Hepatocyte (in vitro differentiated cells): ENCODE data around the gene NXNL1. TPM values are rescaled to one million over a fixed set of nuclear protein-coding genes. Genes with fewer than 3 reads are reported as not detected.

Source experiments
- DNase-seq: peaks from one replicate; pipeline ENCODE4 v3.0.0-alpha.2; 2016; ENCODE audit warnings: low spot score
- H2AFZ ChIP-seq: fragments of 200-600 bp; sonication (generic); 2 replicates; pipeline ENCODE4 v1.6.0; 2016; ENCODE audit warnings: antibody characterized with exemption, mild to moderate bottlenecking
- H3K27ac ChIP-seq: fragments of 200-600 bp; sonication (generic); 2 replicates; pipeline ENCODE4 v1.5.1; 2016; ENCODE audit warnings: mild to moderate bottlenecking
- H3K27me3 ChIP-seq: fragments of 200-600 bp; sonication (generic); 2 replicates; pipeline ENCODE4 v1.6.1; 2016
- H3K36me3 ChIP-seq: fragments of 200-600 bp; sonication (generic); replicated peaks from 2 replicates; pipeline ENCODE4 v1.5.1; 2016; ENCODE audit warnings: low read depth; ENCODE audit not compliant: insufficient read depth
- H3K4me1 ChIP-seq: fragments of 200-600 bp; sonication (generic); 2 replicates; pipeline ENCODE4 v1.5.1; 2016; ENCODE audit warnings: mild to moderate bottlenecking, moderate library complexity; ENCODE audit not compliant: insufficient read depth
- H3K4me2 ChIP-seq: fragments of 200-600 bp; sonication (generic); 2 replicates; pipeline ENCODE4 v1.6.0; 2016
- H3K4me3 ChIP-seq: fragments of 200-600 bp; sonication (generic); 2 replicates; pipeline ENCODE4 v1.5.1; 2016; ENCODE audit warnings: mild to moderate bottlenecking
- H3K79me2 ChIP-seq: fragments of 200-600 bp; sonication (generic); 2 replicates; pipeline ENCODE4 v1.6.0; 2017; ENCODE audit warnings: mild to moderate bottlenecking
- H3K9me2 ChIP-seq: fragments of 200-600 bp; sonication (generic); replicated peaks from 2 replicates; pipeline ENCODE4 v1.6.0; 2017; ENCODE audit warnings: mild to moderate bottlenecking; ENCODE audit not compliant: insufficient read depth
- H3K9me3 ChIP-seq: fragments of 200-600 bp; sonication (generic); 2 replicates; pipeline ENCODE4 v1.5.1; 2016; ENCODE audit warnings: low read depth, mild to moderate bottlenecking
- H4K20me1 ChIP-seq: fragments of 200-600 bp; sonication (generic); 2 replicates; pipeline ENCODE4 v1.6.0; 2016; ENCODE audit warnings: mild to moderate bottlenecking; ENCODE audit not compliant: insufficient read depth, poor library complexity, severe bottlenecking
- CTCF ChIP-seq: fragments of 200-600 bp; sonication (generic); IDR thresholded peaks from 2 replicates; pipeline ENCODE4 v1.5.1; 2016; ENCODE audit warnings: antibody characterized with exemption, mild to moderate bottlenecking; ENCODE audit not compliant: poor library complexity
- EZH2 ChIP-seq: fragments of 200-600 bp; sonication (generic); IDR thresholded peaks from 2 replicates; pipeline ENCODE4 v1.6.1; 2016; ENCODE audit warnings: antibody characterized with exemption, mild to moderate bottlenecking, borderline replicate concordance
- EZH2phosphoT487 ChIP-seq: fragments of 200-600 bp; sonication (generic); IDR thresholded peaks from one replicate; pipeline ENCODE4 v1.6.1; 2018; ENCODE audit warnings: antibody characterized with exemption, mild to moderate bottlenecking, low read depth, moderate library complexity; ENCODE audit not compliant: unreplicated experiment, severe bottlenecking
- WGBS: methylation state at CpG from one replicate; pipeline ENCODE4 v1.1.6; 2016; ENCODE audit warnings: low lambda C conversion rate; ENCODE audit errors: missing lambda C conversion rate; 5-methylcytosine and 5-hydroxymethylcytosine counted together
- polyA plus RNA-seq: library from polyadenylated mRNA; unstranded; fragments of >200 nt; fragmentation: Nextera tagmentation; extraction: Ambion mirVana; gene quantifications from 2 replicates; pipeline ENCODE4 v1.2.1, GENCODE V29; 2016
- total RNA-seq: library from RNA; depleted of rRNA; stranded (reverse); fragments of >200 nt; gene quantifications from 2 replicates; pipeline ENCODE4 v1.2.3, GENCODE V29; 2014

The NXNL1 gene
- total and polyA plus RNA-seq, 2 experiments from 2014 or later, result not detected

GRCh38 chr19:17483605-17484002, 22.9 kb upstream of the NXNL1 start:
- H4K20me1 ChIP-seq, result no peaks in the 10 kb centered on the region
- no peak for TF ChIP-seq EZH2
- no peak for TF ChIP-seq CTCF
- TF ChIP-seq EZH2phosphoT487, result no peak
- WGBS, result 97% methylated on average over 10 of the region's 10 CpGs
- no peak overlapping the region for H3K4me2 ChIP-seq
- H3K4me1 ChIP-seq, result peaks cover 7% of the 10 kb centered on the region
- H3K36me3 ChIP-seq, result no peaks in the 10 kb centered on the region
- DNase-seq, result no peak
- H3K27me3 ChIP-seq, result no peaks in the 10 kb centered on the region
- no peaks in the 10 kb centered on the region for H3K79me2 ChIP-seq
- H3K9me2 ChIP-seq, result no peaks in the 10 kb centered on the region
- H2AFZ ChIP-seq, result no peak overlapping the region
- no peak overlapping the region for H3K4me3 ChIP-seq
- no peaks in the 10 kb centered on the region for H3K9me3 ChIP-seq
- H3K27ac ChIP-seq, result no peak overlapping the region

- 94% methylated on average over 3 of the region's 3 CpGs for WGBS
- Histone ChIP-seq H3K4me3 (no peak overlapping the region), H2AFZ (no peak overlapping the region), H3K4me2 (no peak overlapping the region), H3K36me3 (no peaks in the 10 kb centered on the region), H3K4me1 (peaks cover under 1% of the 10 kb centered on the region), H3K27ac (no peak overlapping the region), H4K20me1 (no peaks in the 10 kb centered on the region), H3K27me3 (no peaks in the 10 kb centered on the region), H3K79me2 (no peaks in the 10 kb centered on the region), H3K9me2 (no peaks in the 10 kb centered on the region), H3K9me3 (no peaks in the 10 kb centered on the region)
- TF ChIP-seq EZH2 (no peak), EZH2phosphoT487 (no peak), CTCF (no peak)
- no peak for DNase-seq
These were observed 22.3 kb upstream of the NXNL1 start for GRCh38 chr19:17482877-17483604.

GRCh38 chr19:17481986-17482385, 21.3 kb upstream of the NXNL1 start:
- 90% methylated on average over 13 of the region's 13 CpGs for WGBS
- DNase-seq, result no peak
- H3K27me3 ChIP-seq, result no peaks in the 10 kb centered on the region
- no peak overlapping the region for H3K4me2 ChIP-seq
- H4K20me1 ChIP-seq, result no peaks in the 10 kb centered on the region
- H3K79me2 ChIP-seq, result no peaks in the 10 kb centered on the region
- H3K4me3 ChIP-seq, result no peak overlapping the region
- no peak overlapping the region for H3K27ac ChIP-seq
- H3K36me3 ChIP-seq, result no peaks in the 10 kb centered on the region
- TF ChIP-seq CTCF (no peak), EZH2phosphoT487 (no peak), EZH2 (no peak)
- H2AFZ ChIP-seq, result no peak overlapping the region
- no peaks in the 10 kb centered on the region for H3K9me3 ChIP-seq
- no peaks in the 10 kb centered on the region for H3K9me2 ChIP-seq
- H3K4me1 ChIP-seq, result no peaks in the 10 kb centered on the region
